SK-N-SH (cell line): ENCODE data around the gene CERS6. TPM values are rescaled to one million over a fixed set of nuclear protein-coding genes. Genes with fewer than 3 reads are reported as not detected.

Source experiments
- CTCF ChIA-PET: fragments of 300-600, 350-600 bp; formaldehyde crosslinking; extraction: SDS; loops from one replicate; lab custom pipeline; 2021; lab: Yijun Ruan, JAX
- POLR2A ChIA-PET: fragments of 350-600 bp; sonication (Branson Sonifier 250); formaldehyde crosslinking; extraction: SDS; loops from one replicate; lab custom pipeline; 2020; ENCODE audit warnings: antibody characterized with exemption, inconsistent platforms; lab: Yijun Ruan, JAX
- DNase-seq: peaks from one replicate; pipeline ENCODE4 v3.0.0; 2012
- H2AFZ ChIP-seq: fragments of 200-600 bp; sonication (generic); 2 replicates; pipeline ENCODE4 v1.8.1; 2016; ENCODE audit warnings: antibody characterized with exemption, mild to moderate bottlenecking, low read depth
- H3F3A ChIP-seq: fragments of 200-600 bp; sonication (generic); replicated peaks from 2 replicates; pipeline ENCODE3; 2016; ENCODE audit warnings: antibody characterized with exemption, mild to moderate bottlenecking; ENCODE audit not compliant: insufficient read depth
- H3K27ac ChIP-seq, 2 experiments: fragments of 200-500 bp in 1 of 2; fragments of 200-600 bp in 1 of 2; sonication (Bioruptor generic) in 1 of 2; sonication (generic), shearing (Covaris generic) in 1 of 2; 2 replicates each; pipeline versions ENCODE4 v1.5.1 to v1.6.1; 2014 to 2016; ENCODE audit warnings: low read depth in 2 of 2, inconsistent platforms in 1 of 2, low read length in 1 of 2, mild to moderate bottlenecking in 1 of 2, mixed read lengths in 1 of 2
- H3K27me3 ChIP-seq: fragments of 200-600 bp; sonication (generic), shearing (Covaris generic); 2 replicates; pipeline ENCODE4 v1.6.1; 2016; ENCODE audit warnings: mixed run types; ENCODE audit not compliant: insufficient read depth
- H3K36me3 ChIP-seq, 2 experiments: fragments of 200-500 bp in 1 of 2; fragments of 200-600 bp in 1 of 2; sonication (Bioruptor generic) in 1 of 2; sonication (generic) in 1 of 2; replicated peaks in 1 of 2; 2 replicates each; pipeline versions ENCODE3 to v1.5.1; 2014 to 2016; ENCODE audit warnings: low read length in 1 of 2, mild to moderate bottlenecking in 1 of 2; ENCODE audit not compliant: insufficient read depth in 2 of 2, control insufficient read depth in 1 of 2
- H3K4me1 ChIP-seq, 2 experiments: fragments of 200-500 bp in 1 of 2; fragments of 200-600 bp in 1 of 2; sonication (Bioruptor generic) in 1 of 2; sonication (generic), shearing (Covaris generic) in 1 of 2; 2 replicates each; pipeline versions ENCODE4 v1.5.1 to v1.6.1; 2014 to 2016; ENCODE audit warnings: low read depth in 1 of 2, low read length in 1 of 2, mixed run types in 1 of 2; ENCODE audit not compliant: insufficient read depth in 2 of 2, control insufficient read depth in 1 of 2
- H3K4me2 ChIP-seq: fragments of 200-600 bp; sonication (generic), shearing (Covaris generic); 2 replicates; pipeline ENCODE4 v1.6.1; 2017; ENCODE audit warnings: mixed run types
- H3K4me3 ChIP-seq, 2 experiments: fragments of 200-500 bp in 1 of 2; fragments of 200-600 bp in 1 of 2; sonication (Bioruptor generic) in 1 of 2; sonication (generic), shearing (Covaris generic) in 1 of 2; 2 replicates each; pipeline versions ENCODE4 v1.5.1 to v1.8.1; 2014 to 2016; ENCODE audit warnings: low read depth in 2 of 2, inconsistent platforms in 1 of 2, low read length in 1 of 2, mild to moderate bottlenecking in 1 of 2, mixed read lengths in 1 of 2, moderate library complexity in 1 of 2
- H3K79me2 ChIP-seq: fragments of 200-600 bp; sonication (generic); 2 replicates; pipeline ENCODE4 v1.8.1; 2017; ENCODE audit warnings: mild to moderate bottlenecking; ENCODE audit not compliant: insufficient read depth
- H3K9ac ChIP-seq: fragments of 200-600 bp; sonication (generic); 2 replicates; pipeline ENCODE4 v1.6.1; 2017; ENCODE audit warnings: mixed run types
- H3K9me2 ChIP-seq: fragments of 200-600 bp; sonication (generic); 2 replicates; pipeline ENCODE4 v1.6.1; 2017; ENCODE audit warnings: mixed run types
- H3K9me3 ChIP-seq: fragments of 200-600 bp; sonication (generic); 2 replicates; pipeline ENCODE4 v1.6.1; 2017; ENCODE audit warnings: mixed run types, mild to moderate bottlenecking, moderate library complexity
- H4K20me1 ChIP-seq: fragments of 200-600 bp; sonication (generic); 2 replicates; pipeline ENCODE4 v1.6.1; 2017; ENCODE audit warnings: mild to moderate bottlenecking, mixed run types; ENCODE audit not compliant: insufficient read depth
- CHD2 ChIP-seq: fragments of 150-350 bp; IDR thresholded peaks from 2 replicates; pipeline ENCODE4 v1.6.1; 2018; ENCODE audit warnings: low read length; ENCODE audit not compliant: partially characterized antibody
- ELF1 ChIP-seq: IDR thresholded peaks from 2 replicates; pipeline ENCODE4 v1.4.0; 2012
- EZH2phosphoT487 ChIP-seq: fragments of 200-600 bp; sonication (generic); IDR thresholded peaks from 2 replicates; pipeline ENCODE4 v1.6.1; 2017; ENCODE audit warnings: low read depth, mixed run types, mild to moderate bottlenecking, antibody characterized with exemption, moderate library complexity, borderline replicate concordance
- FOXJ3 ChIP-seq: sonication (generic); formaldehyde crosslinking; IDR thresholded peaks from 2 replicates; pipeline ENCODE4 v1.5.1; 2020; ENCODE audit warnings: mild to moderate bottlenecking, missing genetic modification reagents
- FOXM1 ChIP-seq: IDR thresholded peaks from 2 replicates; pipeline ENCODE4 v1.4.0; 2012; ENCODE audit warnings: low read depth, mild to moderate bottlenecking
- GABPA ChIP-seq: IDR thresholded peaks from 2 replicates; pipeline ENCODE4 v1.4.0; 2012; ENCODE audit warnings: low read depth, mild to moderate bottlenecking
- IRF3 ChIP-seq: fragments of 150-350 bp; IDR thresholded peaks from 2 replicates; pipeline ENCODE4 v1.6.1; 2016; ENCODE audit warnings: mild to moderate bottlenecking, low read depth, low read length
- MEF2A ChIP-seq: IDR thresholded peaks from 2 replicates; pipeline ENCODE4 v1.4.0; 2012; ENCODE audit warnings: low read depth, borderline replicate concordance
- MXI1 ChIP-seq: IDR thresholded peaks from 2 replicates; pipeline ENCODE4 v1.6.1; 2012; ENCODE audit warnings: mild to moderate bottlenecking, low read depth, low read length, improper control_type of control experiment
- NFIC ChIP-seq: IDR thresholded peaks from 2 replicates; pipeline ENCODE4 v1.4.0; 2012; ENCODE audit warnings: borderline replicate concordance
- RAD21 ChIP-seq: IDR thresholded peaks from 2 replicates; pipeline ENCODE4 v1.6.1; 2012; ENCODE audit warnings: mild to moderate bottlenecking, low read length
- RCOR1 ChIP-seq: fragments of 150-350 bp; IDR thresholded peaks from 2 replicates; pipeline ENCODE4 v1.6.1; 2017; ENCODE audit warnings: antibody characterized with exemption, low read length
- RFX5 ChIP-seq: IDR thresholded peaks from 2 replicates; pipeline ENCODE4 v1.6.1; 2012; ENCODE audit warnings: mild to moderate bottlenecking, improper control_type of control experiment, low read length
- RXRA ChIP-seq: IDR thresholded peaks from 2 replicates; pipeline ENCODE4 v1.4.0; 2012; ENCODE audit warnings: low read depth, mild to moderate bottlenecking, borderline replicate concordance
- SIN3A ChIP-seq: IDR thresholded peaks from 2 replicates; pipeline ENCODE4 v1.6.1; 2012; ENCODE audit warnings: low read depth, mild to moderate bottlenecking, low read length, moderate library complexity, borderline replicate concordance
- USF2 ChIP-seq: fragments of 150-350 bp; IDR thresholded peaks from 2 replicates; pipeline ENCODE4 v1.6.1; 2017; ENCODE audit warnings: antibody characterized with exemption, low read length, low read depth, borderline replicate concordance
- WGBS: methylation state at CpG from one replicate; pipeline ENCODE4 v1.1.6; 2017; ENCODE audit warnings: low lambda C conversion rate; 5-methylcytosine and 5-hydroxymethylcytosine counted together
- polyA plus RNA-seq, 3 experiments: library from polyadenylated mRNA; depleted of rRNA; stranded (reverse); fragments of >200 nt; gene quantifications; 2 replicates each; pipeline ENCODE4 v1.2.3, GENCODE V29; 2012
- TF ChIP-seq, protein P1 (sequence below): IDR thresholded peaks from 2 replicates; pipeline ENCODE4 v1.4.0; 2012; ENCODE audit warnings: low read depth
- TF ChIP-seq, protein P2 (sequence below): IDR thresholded peaks from 2 replicates; pipeline ENCODE4 v1.4.0; 2012; ENCODE audit warnings: low read depth, borderline replicate concordance
- TF ChIP-seq, protein P3 (sequence below): IDR thresholded peaks from 2 replicates; pipeline ENCODE4 v1.4.0; 2012; ENCODE audit warnings: low read depth, borderline replicate concordance

The CERS6 gene
- polyA plus RNA-seq, 1 of the 3 experiments (the other 2 are of a cell fraction) = 1.8 TPM

DNA sequence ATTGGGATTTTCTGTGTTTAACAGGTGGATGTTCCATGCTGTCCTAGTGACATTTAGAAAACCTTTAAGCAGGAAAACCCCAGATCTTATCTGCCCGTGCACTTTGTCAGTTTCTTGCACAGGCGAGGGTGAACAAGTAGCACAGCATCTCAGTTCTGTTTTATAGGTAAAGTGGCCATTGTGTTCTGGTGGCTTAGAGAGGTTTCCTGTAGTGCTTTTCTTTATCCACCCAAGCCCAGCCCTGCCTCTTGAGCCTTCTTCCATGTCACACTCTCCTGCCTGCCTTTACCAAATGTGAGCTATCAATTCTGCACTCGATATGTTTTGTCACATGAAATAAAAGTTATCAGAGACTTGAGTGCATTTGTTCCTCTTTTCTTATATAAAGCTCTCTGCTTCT is 211.1 kb downstream of the CERS6 start:
- no peaks in the 10 kb centered on the region for H3K4me1 ChIP-seq
- H2AFZ ChIP-seq = no peak overlapping the region
- 85% methylated on average over 3 of the region's 3 CpGs for WGBS

DNA sequence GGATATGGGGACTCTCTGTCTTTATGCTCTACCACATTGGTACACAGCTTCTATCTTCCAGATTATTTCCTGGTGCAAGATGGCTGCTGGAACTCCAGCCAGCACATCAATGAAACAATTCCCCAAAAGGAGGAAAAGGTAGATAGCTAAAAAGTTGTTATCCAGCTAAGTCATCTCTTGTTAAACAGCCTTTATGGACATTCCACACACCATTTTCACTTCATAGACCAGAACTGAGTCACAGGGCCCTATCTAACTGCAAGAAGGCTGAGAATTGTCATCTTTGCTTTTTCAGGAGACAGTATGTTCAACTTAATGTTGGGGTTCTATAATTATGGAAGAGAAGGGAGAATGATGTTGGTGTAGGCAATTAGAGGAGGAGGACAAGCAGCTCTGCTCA is 213.1 kb downstream of the CERS6 start:
- no peaks in the 10 kb centered on the region for H3K79me2 ChIP-seq
- no peak overlapping the region for H2AFZ ChIP-seq
- TF ChIP-seq, protein P1, sequence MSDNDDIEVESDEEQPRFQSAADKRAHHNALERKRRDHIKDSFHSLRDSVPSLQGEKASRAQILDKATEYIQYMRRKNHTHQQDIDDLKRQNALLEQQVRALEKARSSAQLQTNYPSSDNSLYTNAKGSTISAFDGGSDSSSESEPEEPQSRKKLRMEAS = no peak
- TF ChIP-seq GABPA = no peak
- no peak for TF ChIP-seq EZH2phosphoT487
- TF ChIP-seq RAD21 = no peak
- TF ChIP-seq, protein P2, sequence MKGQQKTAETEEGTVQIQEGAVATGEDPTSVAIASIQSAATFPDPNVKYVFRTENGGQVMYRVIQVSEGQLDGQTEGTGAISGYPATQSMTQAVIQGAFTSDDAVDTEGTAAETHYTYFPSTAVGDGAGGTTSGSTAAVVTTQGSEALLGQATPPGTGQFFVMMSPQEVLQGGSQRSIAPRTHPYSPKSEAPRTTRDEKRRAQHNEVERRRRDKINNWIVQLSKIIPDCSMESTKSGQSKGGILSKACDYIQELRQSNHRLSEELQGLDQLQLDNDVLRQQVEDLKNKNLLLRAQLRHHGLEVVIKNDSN = no peak
- no peak for TF ChIP-seq MEF2A
- no peak for TF ChIP-seq IRF3
- TF ChIP-seq SIN3A = no peak
- no peak for TF ChIP-seq RFX5
- TF ChIP-seq RCOR1 = no peak
- TF ChIP-seq MXI1 = no peak
- no peak for TF ChIP-seq NFIC
- no peak overlapping the region for H3K4me2 ChIP-seq
- no peak overlapping the region for H3K4me3 ChIP-seq
- no peaks in the 10 kb centered on the region for H3K9me2 ChIP-seq
- no peaks in the 10 kb centered on the region for H3K27me3 ChIP-seq
- H3K27ac ChIP-seq = no peak overlapping the region
- no peaks in the 10 kb centered on the region for H3K36me3 ChIP-seq
- DNase-seq = no peak
- H3F3A ChIP-seq = no peaks in the 10 kb centered on the region
- no peaks in the 10 kb centered on the region for H3K9me3 ChIP-seq
- no peak overlapping the region for H3K9ac ChIP-seq
- H3K4me1 ChIP-seq = no peaks in the 10 kb centered on the region
- ChIA-PET CTCF (interaction anchor here (1.5 kb wide), 1 partner anchor 10 kb away, joined by 5 read pairs; no protein-coding TSS in a partner anchor), POLR2A (no interaction called here)
- H4K20me1 ChIP-seq = no peaks in the 10 kb centered on the region

More for the DNA sequence above, 211.1 kb downstream of the CERS6 start:
- H3K4me2 ChIP-seq = no peak overlapping the region
- no peaks in the 10 kb centered on the region for H3K36me3 ChIP-seq
- H3K9me2 ChIP-seq = no peaks in the 10 kb centered on the region
- TF ChIP-seq, protein P3, sequence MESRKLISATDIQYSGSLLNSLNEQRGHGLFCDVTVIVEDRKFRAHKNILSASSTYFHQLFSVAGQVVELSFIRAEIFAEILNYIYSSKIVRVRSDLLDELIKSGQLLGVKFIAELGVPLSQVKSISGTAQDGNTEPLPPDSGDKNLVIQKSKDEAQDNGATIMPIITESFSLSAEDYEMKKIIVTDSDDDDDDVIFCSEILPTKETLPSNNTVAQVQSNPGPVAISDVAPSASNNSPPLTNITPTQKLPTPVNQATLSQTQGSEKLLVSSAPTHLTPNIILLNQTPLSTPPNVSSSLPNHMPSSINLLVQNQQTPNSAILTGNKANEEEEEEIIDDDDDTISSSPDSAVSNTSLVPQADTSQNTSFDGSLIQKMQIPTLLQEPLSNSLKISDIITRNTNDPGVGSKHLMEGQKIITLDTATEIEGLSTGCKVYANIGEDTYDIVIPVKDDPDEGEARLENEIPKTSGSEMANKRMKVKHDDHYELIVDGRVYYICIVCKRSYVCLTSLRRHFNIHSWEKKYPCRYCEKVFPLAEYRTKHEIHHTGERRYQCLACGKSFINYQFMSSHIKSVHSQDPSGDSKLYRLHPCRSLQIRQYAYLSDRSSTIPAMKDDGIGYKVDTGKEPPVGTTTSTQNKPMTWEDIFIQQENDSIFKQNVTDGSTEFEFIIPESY = no peak
- TF ChIP-seq, protein P2 = no peak
- TF ChIP-seq EZH2phosphoT487 (no peak), RXRA (no peak), FOXJ3 (CRISPR knock-in tag) (no peak), NFIC (no peak), ELF1 (no peak), SIN3A (no peak), FOXM1 (no peak), USF2 (no peak), RCOR1 (no peak), CHD2 (no peak)
- DNase-seq = no peak
- H3F3A ChIP-seq = no peaks in the 10 kb centered on the region
- no peaks in the 10 kb centered on the region for H3K27me3 ChIP-seq
- H3K27ac ChIP-seq = no peak overlapping the region
- no peak overlapping the region for H3K9ac ChIP-seq
- no peaks in the 10 kb centered on the region for H3K79me2 ChIP-seq
- H3K4me3 ChIP-seq = no peak overlapping the region
- H4K20me1 ChIP-seq = no peaks in the 10 kb centered on the region
- ChIA-PET POLR2A (no interaction called here), CTCF (interaction anchor here (0.5 kb wide), 1 partner anchor 17 kb away, joined by 3 read pairs; no protein-coding TSS in a partner anchor)
- H3K9me3 ChIP-seq = no peaks in the 10 kb centered on the region
